ENCODE data around the gene FAM117B.
A peak's percentile ranks its signal among the peaks of the same experiment; 100 is the strongest.

Gene FAM117B

DNA sequence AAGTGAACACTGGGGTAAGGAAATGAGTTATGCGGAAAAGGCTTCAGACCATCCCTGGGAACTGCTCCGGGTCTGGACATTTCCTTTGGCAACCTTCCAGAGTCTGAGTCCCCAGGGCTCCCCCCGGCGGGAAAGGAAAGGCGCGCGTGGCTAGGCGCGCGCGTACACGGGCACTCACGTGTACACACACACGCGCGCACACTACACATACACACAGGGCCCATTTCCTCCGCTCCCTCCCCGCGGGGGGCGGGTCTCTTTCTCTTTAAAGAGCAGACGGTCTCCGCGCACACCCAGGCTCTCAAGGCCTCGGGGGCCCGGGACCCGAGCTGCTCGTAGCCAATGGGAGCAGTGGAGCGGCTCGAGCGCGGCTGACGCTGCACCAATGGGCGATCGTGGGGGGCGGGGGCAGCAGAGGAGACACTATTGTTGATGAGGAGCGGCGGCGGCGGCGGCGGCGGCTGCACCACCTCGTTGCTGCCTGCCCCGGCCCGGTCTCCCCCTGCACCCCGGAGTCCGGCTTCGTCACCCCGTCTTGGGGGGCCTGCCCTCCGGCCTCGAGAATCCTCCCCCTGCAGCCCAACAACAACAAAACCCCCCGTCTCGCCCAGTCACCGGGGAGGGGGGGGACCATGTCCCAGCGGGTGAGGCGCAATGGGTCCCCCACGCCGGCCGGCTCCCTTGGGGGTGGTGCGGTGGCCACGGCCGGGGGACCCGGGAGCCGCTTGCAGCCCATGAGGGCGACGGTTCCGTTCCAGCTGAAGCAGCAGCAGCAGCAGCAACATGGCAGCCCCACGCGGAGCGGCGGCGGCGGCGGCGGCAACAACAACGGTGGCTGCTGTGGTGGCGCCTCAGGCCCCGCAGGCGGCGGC is at the start of gene FAM117B:
Gene FAM117B (plus strand): TSS at position 414 of the 872 bp plus-strand sequence. CDS start 219 bp downstream, at position 633.
- peak; percentile 98 for DNase-seq

DNA sequence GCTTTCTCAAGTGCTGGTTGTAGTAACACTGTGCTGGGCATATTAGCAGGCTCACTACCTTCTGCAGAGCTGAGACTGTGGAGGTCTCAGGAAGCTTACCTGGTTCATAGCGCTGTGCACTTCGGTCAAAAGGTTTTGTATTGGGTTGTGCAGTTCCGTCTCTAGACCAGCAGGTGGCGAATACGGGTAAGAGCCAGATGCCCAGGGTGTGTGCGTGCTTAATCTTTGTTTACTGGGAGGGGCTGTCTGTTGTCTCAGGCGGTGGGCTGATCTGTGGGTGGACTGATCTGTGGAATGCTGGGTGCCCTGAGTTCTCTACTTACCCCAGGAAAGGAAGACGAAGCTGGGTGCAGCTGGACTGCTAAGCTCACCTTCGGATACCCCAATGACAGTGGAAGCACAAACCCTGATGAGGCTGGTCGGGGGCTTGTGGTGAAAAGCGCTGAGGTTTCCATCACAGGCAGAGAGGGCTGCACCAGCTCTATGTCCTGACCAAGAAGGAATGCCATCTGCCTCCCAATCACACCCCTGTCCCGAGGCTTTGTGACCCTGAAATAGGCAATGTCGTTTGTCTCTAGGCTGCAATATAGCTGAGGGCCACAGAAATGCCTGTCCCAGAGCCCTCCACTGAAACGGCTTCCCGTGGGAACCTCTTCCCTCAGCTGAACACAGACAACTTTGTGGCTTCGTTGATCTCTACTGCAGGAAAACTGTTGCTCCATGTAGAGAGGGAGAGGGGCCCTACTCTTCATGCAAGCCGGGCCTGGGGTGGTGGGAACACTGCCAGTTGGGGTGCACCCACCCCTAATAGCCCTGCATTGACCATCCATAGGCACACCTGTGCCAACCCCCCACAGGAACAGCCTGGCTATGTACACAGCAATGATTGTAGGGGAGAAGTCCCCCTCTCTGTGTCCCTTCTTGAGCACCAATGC is 45.9 kb upstream of the FAM117B start:
- DNase-seq: peak; percentile 80 to 81

GRCh38 chr2:202589582-202589949 is 45.2 kb upstream of the FAM117B start:
- no peak for DNase-seq

GRCh38 chr2:202592566-202592965 is 42.2 kb upstream of the FAM117B start:
- DNase-seq: no peak

DNA sequence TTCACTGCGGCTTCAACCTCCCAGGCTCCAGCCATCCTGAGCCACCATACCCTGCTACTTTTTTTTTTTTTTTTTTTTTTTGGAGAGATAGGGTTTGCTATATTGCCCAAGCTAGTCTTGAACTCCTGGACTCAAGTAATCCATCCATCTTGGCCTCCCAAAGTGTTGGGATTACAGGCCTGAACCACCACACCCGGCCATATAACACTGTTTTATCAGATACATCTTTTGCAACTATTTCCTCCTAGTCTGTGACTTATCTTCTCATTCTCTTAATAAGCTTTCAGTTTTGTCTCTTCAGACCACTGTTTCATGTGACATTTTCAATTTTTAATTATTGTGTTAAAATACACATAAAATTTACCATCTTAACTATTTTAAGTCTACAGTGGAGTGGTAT is 35.7 kb upstream of the FAM117B start:
- DNase-seq: no peak

DNA sequence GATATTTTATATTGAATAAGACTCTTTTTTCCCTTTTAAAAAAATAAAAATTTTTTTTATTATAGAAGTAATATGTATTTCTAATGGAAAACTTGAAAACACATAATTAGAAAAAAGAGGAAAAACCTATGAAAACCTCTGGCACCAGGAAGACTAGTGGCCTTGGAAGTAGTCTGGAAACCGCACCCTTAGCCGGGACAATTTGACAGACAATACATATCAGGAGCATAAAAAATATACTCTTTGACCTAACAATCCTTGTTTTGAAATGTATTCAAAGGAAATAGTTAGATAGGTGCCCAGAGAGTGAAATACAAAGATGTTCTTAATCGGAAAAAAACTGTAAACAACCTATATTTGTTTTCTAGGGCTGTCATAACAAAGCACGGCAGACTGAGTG is 34.9 kb upstream of the FAM117B start:
- DNase-seq: no peak

DNA sequence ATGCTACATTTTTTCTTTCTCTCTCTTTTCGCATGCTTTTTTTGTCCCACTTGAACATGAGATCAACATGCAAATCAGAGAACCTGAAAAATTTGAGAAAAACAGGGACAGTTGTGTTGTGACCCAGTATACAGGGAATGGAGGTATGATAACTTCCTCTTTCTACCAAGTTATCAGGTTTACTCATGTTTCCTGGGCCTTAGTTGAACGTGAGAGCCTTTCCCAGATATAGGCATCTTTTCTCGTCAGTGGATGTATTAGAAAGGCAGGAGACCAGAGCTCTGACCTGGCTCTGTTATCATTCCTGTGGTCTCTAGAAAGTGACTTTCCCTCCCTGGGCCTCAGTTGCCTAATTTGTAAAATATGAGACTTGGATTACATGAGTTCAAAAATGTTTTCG is 30.1 kb upstream of the FAM117B start:
- no peak for DNase-seq

DNA sequence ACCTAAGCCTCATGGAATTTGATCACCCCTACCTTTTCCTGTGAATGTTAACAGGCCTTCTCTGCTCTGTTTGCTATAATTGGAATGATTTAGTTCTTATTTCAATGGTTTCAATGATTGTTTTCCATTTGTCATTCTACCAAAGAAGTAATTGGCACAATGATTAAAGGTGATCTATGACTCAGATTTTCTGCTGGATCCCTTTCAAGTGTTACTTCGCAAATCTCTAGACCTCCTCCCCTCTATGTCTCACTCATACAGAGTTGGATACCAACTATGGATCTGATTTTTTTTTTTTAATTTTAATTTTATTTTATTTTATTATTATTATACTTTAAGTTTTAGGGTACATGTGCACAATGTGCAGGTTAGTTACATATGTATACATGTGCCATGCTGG is 29.6 kb upstream of the FAM117B start:
- DNase-seq: no peak

- peak in 1 of 2 donors; percentile 25 for DNase-seq
Observed at GRCh38 chr2:202608142-202608852, 26.5 kb upstream of the FAM117B start.

DNA sequence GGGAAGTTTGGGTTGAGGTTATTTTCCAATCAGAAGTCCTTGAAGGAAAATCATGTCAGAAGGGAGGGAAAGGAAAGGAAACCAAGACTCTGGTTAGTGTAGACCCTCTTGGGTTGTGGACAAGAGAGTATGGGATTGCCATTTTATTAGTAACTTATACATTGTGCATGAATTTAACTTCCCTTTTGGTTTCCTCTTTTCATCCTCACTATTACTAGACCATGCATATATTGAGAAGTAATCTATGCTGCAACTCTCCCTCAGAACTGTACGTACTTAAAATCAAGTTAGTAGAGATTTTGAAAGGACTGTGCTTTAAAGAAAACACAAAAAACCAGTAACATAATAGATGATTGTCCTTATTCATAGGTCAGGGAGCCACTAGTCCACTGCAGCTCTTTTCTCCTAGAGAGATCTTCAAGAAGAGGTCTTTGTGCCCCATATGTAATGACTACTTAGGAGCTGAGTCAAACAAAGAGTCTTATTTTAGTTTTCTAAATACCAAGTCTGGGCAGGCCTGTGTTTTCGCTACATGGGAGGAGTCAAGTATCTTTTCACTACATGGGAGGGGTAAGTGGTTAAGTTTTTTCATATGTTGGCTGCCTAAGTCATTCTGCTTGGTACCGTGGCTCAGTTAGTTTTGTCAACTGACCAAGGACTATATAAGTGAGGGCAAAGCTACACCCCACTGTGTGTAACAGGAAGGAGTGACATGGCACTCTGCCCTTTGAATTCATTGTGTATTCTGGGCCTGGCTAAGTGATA is 25.2 kb upstream of the FAM117B start:
- DNase-seq: no peak

GRCh38 chr2:202610380-202610779 is 24.4 kb upstream of the FAM117B start:
- DNase-seq: no peak

GRCh38 chr2:202612145-202612544 is 22.6 kb upstream of the FAM117B start:
- no peak for DNase-seq

GRCh38 chr2:202613479-202613878 is 21.3 kb upstream of the FAM117B start:
- no peak for DNase-seq

DNA sequence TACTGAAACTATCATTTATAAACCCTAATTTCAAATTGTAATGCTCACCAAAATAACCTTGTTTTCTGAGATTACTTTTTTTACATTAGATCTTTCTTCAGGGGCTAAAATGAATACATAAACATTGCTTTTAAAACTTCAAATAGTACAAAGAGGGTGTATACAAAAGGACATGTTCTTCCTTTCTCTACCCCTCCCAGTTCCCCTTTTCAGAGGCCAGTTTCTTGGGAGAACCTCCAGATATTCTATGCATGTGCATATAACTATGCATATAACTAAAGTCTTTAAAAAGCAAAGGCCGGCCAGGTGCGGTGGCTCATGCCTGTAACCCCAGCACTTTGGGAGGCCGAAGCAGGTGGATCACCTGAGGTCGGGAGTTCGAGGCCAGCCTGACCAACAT is 10.6 kb upstream of the FAM117B start:
- no peak for DNase-seq

DNA sequence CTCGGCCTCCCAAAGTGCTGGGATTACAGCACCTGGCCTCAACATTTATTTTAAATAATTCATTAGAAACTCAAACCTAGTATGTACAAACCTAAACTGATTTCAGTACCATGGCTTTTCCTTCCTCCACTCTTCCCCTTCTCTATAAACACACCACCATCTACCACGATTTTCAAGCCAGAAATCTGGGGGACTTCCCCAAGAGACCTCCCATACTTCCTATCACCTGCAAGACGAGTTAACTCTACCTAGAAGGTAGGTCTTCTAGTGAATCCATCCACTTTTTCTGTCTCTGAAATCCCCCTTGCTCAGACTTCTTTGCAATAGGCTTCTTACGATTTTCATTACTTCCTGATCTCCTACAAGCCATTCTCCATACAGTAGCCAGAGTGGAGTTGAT is 7.7 kb upstream of the FAM117B start:
- no peak for DNase-seq

- no peak for DNase-seq
Observed at GRCh38 chr2:202628646-202629198, 6.0 kb upstream of the FAM117B start.

DNA sequence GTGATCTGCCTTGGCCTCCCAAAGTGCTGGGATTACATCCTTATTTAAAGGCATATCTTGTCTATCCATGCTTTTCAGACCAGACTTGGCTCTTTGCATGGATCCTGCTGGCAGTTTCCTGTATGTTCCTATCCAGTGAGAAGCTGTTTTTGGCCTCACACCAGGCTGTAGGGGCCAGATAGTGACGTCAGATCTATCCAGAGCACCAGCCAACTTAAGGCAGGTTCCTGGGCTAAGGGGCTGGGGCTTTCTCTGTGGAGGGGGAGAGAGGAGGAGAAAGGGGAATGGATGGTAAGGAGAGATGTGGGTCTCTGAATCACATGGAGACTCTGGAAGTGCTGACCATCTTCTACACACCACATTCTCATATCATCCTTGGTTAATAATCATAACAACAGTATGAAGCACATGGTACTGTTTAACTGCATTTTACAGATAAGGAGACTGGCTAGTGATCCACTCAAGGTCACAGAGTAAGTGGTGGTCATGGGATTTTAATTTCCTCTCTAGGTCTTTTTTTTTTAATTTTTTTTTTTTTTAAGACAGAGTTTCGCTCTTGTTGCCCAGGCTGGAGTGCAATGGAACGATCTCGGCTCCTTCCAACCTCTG is 2.0 kb upstream of the FAM117B start:
- no peak for DNase-seq

DNA sequence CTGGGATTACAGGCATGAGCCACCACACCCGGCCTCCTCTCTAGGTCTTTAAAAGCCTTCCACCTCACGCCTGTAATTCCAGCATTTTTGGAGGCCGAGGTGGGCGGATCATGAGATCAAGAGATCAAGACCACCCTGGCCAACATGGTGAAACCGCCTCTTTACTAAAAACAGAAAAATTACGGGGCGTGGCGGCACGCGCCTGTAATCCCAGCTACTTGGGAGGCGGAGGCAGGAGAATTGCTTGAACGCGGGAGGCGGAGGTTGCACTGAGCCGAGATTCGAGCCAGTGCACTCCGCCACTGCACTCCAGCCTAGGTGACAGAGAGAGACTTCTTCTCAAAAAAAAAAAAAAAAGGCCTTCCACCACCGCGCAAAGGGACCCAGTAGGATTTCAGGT is 1.3 kb upstream of the FAM117B start:
- no peak for DNase-seq

DNA sequence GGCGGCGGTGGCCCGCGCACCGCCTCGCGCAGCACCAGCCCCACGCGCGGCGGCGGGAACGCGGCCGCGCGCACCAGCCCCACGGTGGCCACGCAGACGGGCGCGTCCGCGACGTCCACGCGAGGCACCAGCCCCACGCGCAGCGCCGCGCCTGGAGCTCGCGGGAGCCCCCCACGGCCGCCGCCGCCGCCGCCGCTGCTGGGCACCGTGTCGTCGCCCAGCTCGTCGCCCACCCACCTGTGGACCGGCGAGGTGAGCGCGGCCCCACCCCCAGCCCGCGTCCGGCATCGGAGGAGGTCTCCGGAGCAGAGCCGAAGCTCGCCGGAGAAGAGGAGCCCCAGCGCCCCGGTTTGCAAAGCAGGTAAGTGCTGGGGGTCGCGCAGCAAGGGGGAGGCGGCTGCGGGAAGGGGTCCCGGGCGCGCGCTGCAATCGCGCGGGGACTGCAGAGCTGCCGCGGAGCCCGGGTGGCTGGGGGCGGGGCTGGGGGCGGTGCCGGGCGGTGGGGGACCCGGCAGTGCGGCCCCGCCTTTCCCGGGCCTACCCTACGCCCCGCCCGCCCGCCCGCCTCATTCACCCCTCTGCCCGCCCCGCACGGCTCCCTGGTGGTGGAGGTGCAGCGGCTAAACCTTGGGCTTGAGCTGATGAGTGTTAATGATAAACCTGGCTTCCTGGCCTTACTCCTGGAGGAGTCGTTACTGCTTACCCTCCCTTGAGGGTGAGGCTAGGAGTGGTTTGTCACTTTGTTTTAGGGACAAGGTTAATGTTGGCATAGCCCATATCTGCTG is 851 bp downstream of the FAM117B start:
- peak; percentile 83 to 85 for DNase-seq

GRCh38 chr2:202636213-202636513 is 1.4 kb downstream of the FAM117B start:
- no peak for DNase-seq

DNA sequence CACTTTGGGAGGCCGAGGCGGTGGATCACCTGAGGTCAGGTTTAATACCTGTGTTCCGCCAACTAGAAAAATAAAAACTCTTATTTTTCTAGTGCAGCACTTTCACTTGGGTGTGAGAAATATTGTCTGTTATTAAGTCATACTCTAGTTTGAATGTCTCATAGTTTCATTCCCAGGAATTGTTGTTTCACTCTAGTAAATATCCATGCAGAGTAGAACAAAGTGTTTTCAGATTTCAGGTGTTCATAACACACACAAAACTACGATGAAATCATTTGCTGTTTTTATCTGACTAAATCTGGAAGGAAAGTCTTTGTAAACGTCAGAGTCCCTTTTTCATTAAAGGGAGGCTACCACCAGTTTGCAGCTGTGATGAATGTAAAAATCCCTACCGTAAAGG is 4.0 kb downstream of the FAM117B start:
- DNase-seq: peak in 1 of 2 donors; percentile 39

Measured in CD4-positive, alpha-beta T cell treated with Interleukin-4 for 1 hour (primary cell).